ENCODE measurements around the gene SRGAP1. TPM values are rescaled to one million over a fixed set of nuclear protein-coding genes. Genes with fewer than 3 reads are reported as not detected.
A peak's percentile ranks its signal among the peaks of the same experiment; 100 is the strongest.

SRGAP1 gene
- total and polyA plus RNA-seq, 4 donors, result 1.8 to 12.4 (median 6.2) TPM

DNA sequence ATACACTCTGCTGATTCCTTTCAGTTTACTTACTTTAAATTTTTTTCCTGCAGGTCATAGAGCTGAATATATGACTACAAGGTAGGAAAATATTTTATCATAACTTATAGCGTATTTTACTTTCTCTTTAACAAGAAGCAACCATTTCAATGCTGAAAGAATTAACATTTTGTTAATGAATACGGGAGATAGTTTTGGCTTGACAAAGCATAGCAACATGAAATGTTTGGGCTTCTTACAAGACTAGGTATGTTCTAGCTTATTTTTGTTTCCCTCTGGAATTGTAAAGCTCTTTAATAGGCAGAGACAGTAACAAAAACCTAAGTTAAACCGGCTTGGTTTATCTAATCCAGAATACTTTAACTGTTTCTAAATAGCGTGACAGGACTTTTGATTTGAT is 242.4 kb downstream of the SRGAP1 start:
- no peaks in the 10 kb centered on the region for H3K27me3 ChIP-seq (ENCODE audit: control insufficient read depth in 3 of 3, insufficient read depth in 3 of 3, low read length in 2 of 3)
- H3K9me3 ChIP-seq (ENCODE audit: control insufficient read depth in 4 of 4, insufficient read depth in 3 of 4, low read length in 3 of 4), result no peaks in the 10 kb centered on the region
- DNase-seq, result no peak
- no peak overlapping the region for H3K9ac ChIP-seq (ENCODE audit: insufficient read depth in 1 of 2, low read length in 2 of 2)
- WGBS, 2 donors, result 90 to 94% methylated on average over 4 of the region's 4 CpGs
- no peak for ATAC-seq (ENCODE audit: insufficient read depth, low FRiP score)
- H3K27ac ChIP-seq (ENCODE audit: low read depth in 1 of 2, low read length in 1 of 2), result peak overlapping the region in 1 of 2 donors; percentile 56
- peaks cover 0 to 4% (median 1%) of the 10 kb centered on the region in 4 donors for H3K36me3 ChIP-seq (ENCODE audit: control insufficient read depth in 4 of 4, insufficient read depth in 4 of 4, low read length in 4 of 4)
- TF ChIP-seq CTCF (IDR thresholded peaks at IDR 0.05; ENCODE audit: control extremely low read depth, extremely low read depth), result no peak
- no peak overlapping the region for H3K4me3 ChIP-seq
- H3K4me1 ChIP-seq (ENCODE audit: control insufficient read depth in 5 of 5, insufficient read depth in 5 of 5, low read length in 5 of 5), result peaks cover 7 to 32% (median 25%) of the 10 kb centered on the region in 5 donors

DNA sequence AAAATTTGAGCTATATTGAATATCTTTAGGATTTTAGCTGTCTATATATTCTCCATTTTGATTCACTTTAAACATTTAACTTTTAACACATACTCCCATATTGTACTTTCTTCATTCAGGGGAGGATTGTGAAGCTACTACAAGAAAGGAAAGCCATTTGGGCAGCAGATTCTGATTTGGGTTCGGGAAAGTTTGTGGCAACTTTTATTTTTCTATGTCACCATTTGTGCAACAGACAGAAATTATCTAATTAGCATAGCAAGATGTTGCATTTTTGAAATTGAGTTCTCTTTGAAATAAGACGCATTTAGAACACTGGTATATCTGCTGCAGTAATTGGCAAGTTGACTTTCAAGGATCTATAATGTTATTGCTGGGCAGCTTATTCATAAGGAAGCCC is 243.3 kb downstream of the SRGAP1 start:
- DNase-seq (no peak), ATAC-seq (ENCODE audit: insufficient read depth, low FRiP score) (no peak)
- 42 to 77% methylated on average over 2 of the region's 2 CpGs for WGBS, 2 donors
- H3K9ac ChIP-seq (ENCODE audit: insufficient read depth in 1 of 2, low read length in 2 of 2), result no peak overlapping the region
- H3K9me3 ChIP-seq (ENCODE audit: control insufficient read depth in 4 of 4, insufficient read depth in 3 of 4, low read length in 3 of 4), result no peaks in the 10 kb centered on the region
- H3K4me1 ChIP-seq (ENCODE audit: control insufficient read depth in 5 of 5, insufficient read depth in 5 of 5, low read length in 5 of 5), result peaks cover 5 to 27% (median 19%) of the 10 kb centered on the region in 5 donors
- peaks cover 0 to 4% (median 1%) of the 10 kb centered on the region in 4 donors for H3K36me3 ChIP-seq (ENCODE audit: control insufficient read depth in 4 of 4, insufficient read depth in 4 of 4, low read length in 4 of 4)
- no peak for TF ChIP-seq CTCF (IDR thresholded peaks at IDR 0.05; ENCODE audit: control extremely low read depth, extremely low read depth)
- peak overlapping the region in 1 of 2 donors; percentile 62 for H3K27ac ChIP-seq (ENCODE audit: low read depth in 1 of 2, low read length in 1 of 2)
- H3K4me3 ChIP-seq, result no peak overlapping the region
- H3K27me3 ChIP-seq (ENCODE audit: control insufficient read depth in 3 of 3, insufficient read depth in 3 of 3, low read length in 2 of 3), result no peaks in the 10 kb centered on the region

GRCh38 chr12:64088431-64089349 is 244.2 kb downstream of the SRGAP1 start:
- H3K36me3 ChIP-seq (ENCODE audit: control insufficient read depth in 4 of 4, insufficient read depth in 4 of 4, low read length in 4 of 4), result peaks cover 0 to 4% (median 1%) of the 10 kb centered on the region in 4 donors
- no peak overlapping the region for H3K4me3 ChIP-seq
- DNase-seq (peak in 2 of 3 donors; percentile 59 to 66), ATAC-seq (ENCODE audit: insufficient read depth, low FRiP score) (peak; percentile 91)
- no peaks in the 10 kb centered on the region for H3K27me3 ChIP-seq (ENCODE audit: control insufficient read depth in 3 of 3, insufficient read depth in 3 of 3, low read length in 2 of 3)
- no peak for TF ChIP-seq CTCF (IDR thresholded peaks at IDR 0.05; ENCODE audit: control extremely low read depth, extremely low read depth)
- H3K4me1 ChIP-seq (ENCODE audit: control insufficient read depth in 5 of 5, insufficient read depth in 5 of 5, low read length in 5 of 5), result peaks cover 0 to 18% (median 15%) of the 10 kb centered on the region in 5 donors
- 41 to 63% methylated on average over 12 of the region's 12 CpGs for WGBS, 2 donors
- peak overlapping the region; percentile 75 to 96 for H3K27ac ChIP-seq (ENCODE audit: low read depth in 1 of 2, low read length in 1 of 2)
- H3K9me3 ChIP-seq (ENCODE audit: control insufficient read depth in 4 of 4, insufficient read depth in 3 of 4, low read length in 3 of 4), result no peaks in the 10 kb centered on the region
- H3K9ac ChIP-seq (ENCODE audit: insufficient read depth in 1 of 2, low read length in 2 of 2), result no peak overlapping the region

Data from lung (tissue), 12 donors.